SK-N-SH treated with all-trans-retinoic acid at 6 μM for 48 hours (cell line): ENCODE results near the gene NHSL2.

Source experiments
- ATAC-seq: fragments of 200-7000 bp; cut with Tn5 transposase; 3 replicates; pipeline ENCODE4 v1.9.1; 2020; ENCODE audit warnings: mild to moderate bottlenecking, moderate library complexity
- ARNTL ChIP-seq: fragments of 450-650 bp; formaldehyde crosslinking; IDR thresholded peaks from 2 replicates; pipeline ENCODE4 v1.5.0; 2020; ENCODE audit warnings: low read depth, mild to moderate bottlenecking, moderate library complexity, borderline replicate concordance
- BACH2 ChIP-seq: fragments of 250-450 bp; sonication (Bioruptor Pico); IDR thresholded peaks from 2 replicates; pipeline ENCODE4 v1.9.0; 2021; ENCODE audit warnings: mild to moderate bottlenecking, borderline replicate concordance
- CSDC2 ChIP-seq: fragments of 250-450 bp; sonication (Bioruptor Pico); IDR thresholded peaks from 2 replicates; pipeline ENCODE4 v1.5.0; 2020; ENCODE audit warnings: mild to moderate bottlenecking, moderate library complexity
- ESRRG ChIP-seq: fragments of 250-450 bp; sonication (Bioruptor Pico); IDR thresholded peaks from 2 replicates; pipeline ENCODE4 v1.6.1; 2021; ENCODE audit warnings: mild to moderate bottlenecking
- GLIS3 ChIP-seq: fragments of 250-450 bp; sonication (Bioruptor Pico); IDR thresholded peaks from 2 replicates; pipeline ENCODE4 v1.5.0; 2020; ENCODE audit warnings: mild to moderate bottlenecking, moderate library complexity
- ISL1 ChIP-seq: fragments of 250-450 bp; sonication (Bioruptor Pico); IDR thresholded peaks from 2 replicates; pipeline ENCODE4 v2.1.2; 2022; ENCODE audit warnings: mild to moderate bottlenecking, moderate library complexity
- OSR1 ChIP-seq: fragments of 250-450 bp; sonication (Bioruptor Pico); IDR thresholded peaks from 2 replicates; pipeline ENCODE4 v1.8.0; 2022; ENCODE audit warnings: moderate library complexity, mild to moderate bottlenecking, inconsistent platforms
- PPARA ChIP-seq: fragments of 250-450 bp; sonication (Bioruptor Pico); IDR thresholded peaks from 2 replicates; pipeline ENCODE4 v1.5.0; 2020; ENCODE audit warnings: mild to moderate bottlenecking, borderline replicate concordance
- SNAI2 ChIP-seq: fragments of 250-450 bp; sonication (Bioruptor Pico); IDR thresholded peaks from 2 replicates; pipeline ENCODE4 v1.5.0; 2020; ENCODE audit warnings: mild to moderate bottlenecking, moderate library complexity
- TCF4 ChIP-seq: fragments of 250-450 bp; sonication (Bioruptor Pico); IDR thresholded peaks from 2 replicates; pipeline ENCODE4 v1.8.0; 2021; ENCODE audit warnings: mild to moderate bottlenecking, moderate library complexity, borderline replicate concordance
- TOX ChIP-seq: fragments of 250-450 bp; sonication (Bioruptor Pico); IDR thresholded peaks from 2 replicates; pipeline ENCODE4 v1.8.0; 2021; ENCODE audit warnings: mild to moderate bottlenecking, moderate library complexity, borderline replicate concordance
- ZFP30 ChIP-seq: fragments of 450-650 bp; formaldehyde crosslinking; IDR thresholded peaks from 2 replicates; pipeline ENCODE4 v1.5.0; 2022; ENCODE audit warnings: mild to moderate bottlenecking, moderate library complexity
- ZNF565 ChIP-seq: fragments of 450-650 bp; formaldehyde crosslinking; conservative IDR thresholded peaks from 2 replicates; pipeline ENCODE4 v1.5.0; 2020; ENCODE audit warnings: low read depth, mild to moderate bottlenecking, moderate library complexity
- ZNF70 ChIP-seq: fragments of 450-650 bp; formaldehyde crosslinking; IDR thresholded peaks from 2 replicates; pipeline ENCODE4 v1.5.0; 2020; ENCODE audit warnings: mild to moderate bottlenecking, moderate library complexity
- ZNF8 ChIP-seq: fragments of 450-650 bp; formaldehyde crosslinking; IDR thresholded peaks from 2 replicates; pipeline ENCODE4 v1.5.0; 2020; ENCODE audit warnings: mild to moderate bottlenecking, moderate library complexity
- TF ChIP-seq, protein P1 (sequence below): fragments of 250-450 bp; sonication (Bioruptor Pico); IDR thresholded peaks from 2 replicates; pipeline ENCODE4 v1.5.1; 2021; ENCODE audit warnings: mild to moderate bottlenecking, moderate library complexity
- TF ChIP-seq, protein P2 (sequence below): fragments of 250-450 bp; sonication (Bioruptor Pico); IDR thresholded peaks from 2 replicates; pipeline ENCODE4 v1.8.0; 2021; ENCODE audit warnings: low read depth, mild to moderate bottlenecking, moderate library complexity, borderline replicate concordance
- TF ChIP-seq, protein P3 (sequence below): fragments of 250-450 bp; sonication (Bioruptor Pico); IDR thresholded peaks from 2 replicates; pipeline ENCODE4 v1.5.0; 2020; ENCODE audit warnings: mild to moderate bottlenecking, moderate library complexity

NHSL2 gene

DNA sequence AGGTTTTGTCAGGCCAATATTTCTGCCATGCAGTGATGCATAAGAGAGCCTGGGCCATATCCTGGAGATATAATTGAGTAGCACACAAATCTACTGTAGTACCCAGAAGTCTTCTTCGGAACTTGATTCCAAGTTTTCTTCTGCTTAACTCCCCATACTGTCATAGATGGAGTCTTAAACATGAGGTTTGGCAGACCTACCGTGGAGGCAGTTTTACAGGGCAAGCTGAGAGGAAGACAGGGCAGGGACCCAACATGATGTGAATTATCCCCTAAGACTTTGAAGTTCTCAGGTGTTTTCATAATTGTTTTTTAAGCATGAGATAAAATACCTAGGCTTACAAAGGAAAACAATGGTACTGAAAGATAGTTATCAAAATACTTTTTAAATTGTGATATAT, 18.2 kb downstream of the NHSL2 start:
- TF ChIP-seq BACH2 (CRISPR knock-in tag) (no peak), ESRRG (CRISPR knock-in tag) (no peak), PPARA (no peak), ISL1 (CRISPR knock-in tag) (no peak), CSDC2 (no peak), GLIS3 (no peak), ZNF70 (CRISPR knock-in tag) (no peak), ZNF8 (CRISPR knock-in tag) (no peak), TCF4 (CRISPR knock-in tag) (no peak), ZFP30 (CRISPR knock-in tag) (no peak), OSR1 (CRISPR knock-in tag) (no peak), SNAI2 (CRISPR knock-in tag) (no peak)
- TF ChIP-seq, protein P1, sequence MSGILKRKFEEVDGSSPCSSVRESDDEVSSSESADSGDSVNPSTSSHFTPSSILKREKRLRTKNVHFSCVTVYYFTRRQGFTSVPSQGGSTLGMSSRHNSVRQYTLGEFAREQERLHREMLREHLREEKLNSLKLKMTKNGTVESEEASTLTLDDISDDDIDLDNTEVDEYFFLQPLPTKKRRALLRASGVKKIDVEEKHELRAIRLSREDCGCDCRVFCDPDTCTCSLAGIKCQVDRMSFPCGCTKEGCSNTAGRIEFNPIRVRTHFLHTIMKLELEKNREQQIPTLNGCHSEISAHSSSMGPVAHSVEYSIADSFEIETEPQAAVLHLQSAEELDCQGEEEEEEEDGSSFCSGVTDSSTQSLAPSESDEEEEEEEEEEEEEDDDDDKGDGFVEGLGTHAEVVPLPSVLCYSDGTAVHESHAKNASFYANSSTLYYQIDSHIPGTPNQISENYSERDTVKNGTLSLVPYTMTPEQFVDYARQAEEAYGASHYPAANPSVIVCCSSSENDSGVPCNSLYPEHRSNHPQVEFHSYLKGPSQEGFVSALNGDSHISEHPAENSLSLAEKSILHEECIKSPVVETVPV (CRISPR knock-in tag) = no peak
- TF ChIP-seq, protein P2, sequence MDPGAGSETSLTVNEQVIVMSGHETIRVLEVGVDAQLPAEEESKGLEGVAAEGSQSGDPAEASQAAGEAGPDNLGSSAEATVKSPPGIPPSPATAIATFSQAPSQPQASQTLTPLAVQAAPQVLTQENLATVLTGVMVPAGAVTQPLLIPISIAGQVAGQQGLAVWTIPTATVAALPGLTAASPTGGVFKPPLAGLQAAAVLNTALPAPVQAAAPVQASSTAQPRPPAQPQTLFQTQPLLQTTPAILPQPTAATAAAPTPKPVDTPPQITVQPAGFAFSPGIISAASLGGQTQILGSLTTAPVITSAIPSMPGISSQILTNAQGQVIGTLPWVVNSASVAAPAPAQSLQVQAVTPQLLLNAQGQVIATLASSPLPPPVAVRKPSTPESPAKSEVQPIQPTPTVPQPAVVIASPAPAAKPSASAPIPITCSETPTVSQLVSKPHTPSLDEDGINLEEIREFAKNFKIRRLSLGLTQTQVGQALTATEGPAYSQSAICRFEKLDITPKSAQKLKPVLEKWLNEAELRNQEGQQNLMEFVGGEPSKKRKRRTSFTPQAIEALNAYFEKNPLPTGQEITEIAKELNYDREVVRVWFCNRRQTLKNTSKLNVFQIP (CRISPR knock-in tag) = no peak
- ATAC-seq = no peak

DNA sequence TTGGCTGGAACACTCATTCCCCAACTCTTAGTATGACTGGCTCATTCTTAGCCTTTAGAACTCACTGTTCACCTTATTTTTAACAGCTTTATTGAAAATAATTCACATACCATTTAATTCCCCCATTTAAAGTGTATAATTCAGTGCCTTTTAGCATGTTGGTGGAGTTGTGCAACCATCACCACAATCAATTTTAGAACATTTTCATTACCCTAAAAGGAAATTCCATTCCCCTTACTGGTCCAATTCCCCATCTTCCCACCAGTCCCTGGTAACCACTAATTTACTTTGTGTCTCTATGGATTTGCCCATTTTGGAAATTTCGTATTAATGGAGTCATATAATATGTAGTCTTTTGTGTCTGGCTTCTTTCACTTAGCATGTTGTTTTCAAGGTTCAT, 19.7 kb downstream of the NHSL2 start:
- ATAC-seq = no peak
- TF ChIP-seq, protein P2 (CRISPR knock-in tag) = no peak
- TF ChIP-seq ZNF565 (CRISPR knock-in tag) (no peak), SNAI2 (CRISPR knock-in tag) (no peak), GLIS3 (no peak), OSR1 (CRISPR knock-in tag) (no peak), ZNF8 (CRISPR knock-in tag) (no peak), CSDC2 (no peak), ZFP30 (CRISPR knock-in tag) (no peak), TOX (no peak), ARNTL (no peak), TCF4 (CRISPR knock-in tag) (no peak)
- TF ChIP-seq, protein P1 (CRISPR knock-in tag) = no peak
- TF ChIP-seq, protein P3, sequence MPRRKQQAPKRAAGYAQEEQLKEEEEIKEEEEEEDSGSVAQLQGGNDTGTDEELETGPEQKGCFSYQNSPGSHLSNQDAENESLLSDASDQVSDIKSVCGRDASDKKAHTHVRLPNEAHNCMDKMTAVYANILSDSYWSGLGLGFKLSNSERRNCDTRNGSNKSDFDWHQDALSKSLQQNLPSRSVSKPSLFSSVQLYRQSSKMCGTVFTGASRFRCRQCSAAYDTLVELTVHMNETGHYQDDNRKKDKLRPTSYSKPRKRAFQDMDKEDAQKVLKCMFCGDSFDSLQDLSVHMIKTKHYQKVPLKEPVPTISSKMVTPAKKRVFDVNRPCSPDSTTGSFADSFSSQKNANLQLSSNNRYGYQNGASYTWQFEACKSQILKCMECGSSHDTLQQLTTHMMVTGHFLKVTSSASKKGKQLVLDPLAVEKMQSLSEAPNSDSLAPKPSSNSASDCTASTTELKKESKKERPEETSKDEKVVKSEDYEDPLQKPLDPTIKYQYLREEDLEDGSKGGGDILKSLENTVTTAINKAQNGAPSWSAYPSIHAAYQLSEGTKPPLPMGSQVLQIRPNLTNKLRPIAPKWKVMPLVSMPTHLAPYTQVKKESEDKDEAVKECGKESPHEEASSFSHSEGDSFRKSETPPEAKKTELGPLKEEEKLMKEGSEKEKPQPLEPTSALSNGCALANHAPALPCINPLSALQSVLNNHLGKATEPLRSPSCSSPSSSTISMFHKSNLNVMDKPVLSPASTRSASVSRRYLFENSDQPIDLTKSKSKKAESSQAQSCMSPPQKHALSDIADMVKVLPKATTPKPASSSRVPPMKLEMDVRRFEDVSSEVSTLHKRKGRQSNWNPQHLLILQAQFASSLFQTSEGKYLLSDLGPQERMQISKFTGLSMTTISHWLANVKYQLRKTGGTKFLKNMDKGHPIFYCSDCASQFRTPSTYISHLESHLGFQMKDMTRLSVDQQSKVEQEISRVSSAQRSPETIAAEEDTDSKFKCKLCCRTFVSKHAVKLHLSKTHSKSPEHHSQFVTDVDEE (CRISPR knock-in tag) = no peak

DNA sequence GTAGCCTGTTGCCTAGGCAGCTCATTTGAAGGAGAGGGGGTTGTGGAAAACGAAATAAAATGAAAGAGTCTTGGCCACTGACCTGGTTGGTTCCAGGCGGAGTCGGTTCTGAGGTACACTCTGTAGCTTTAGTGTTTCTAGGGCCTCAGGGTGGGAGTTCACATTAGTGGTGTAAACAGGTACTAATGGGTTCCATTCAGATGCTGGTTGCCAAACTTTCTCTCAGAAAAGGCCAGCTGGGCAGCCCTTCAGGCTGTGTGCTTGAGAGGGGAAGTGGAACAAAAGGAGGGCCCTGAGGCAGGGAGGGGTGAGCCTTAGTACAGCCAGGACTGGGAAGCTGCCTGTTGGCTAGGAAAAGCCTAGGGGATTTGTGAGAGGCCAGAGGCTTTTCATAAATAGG, 24.8 kb downstream of the NHSL2 start:
- TF ChIP-seq ZFP30 (CRISPR knock-in tag) = no peak
- ATAC-seq = no peak

DNA sequence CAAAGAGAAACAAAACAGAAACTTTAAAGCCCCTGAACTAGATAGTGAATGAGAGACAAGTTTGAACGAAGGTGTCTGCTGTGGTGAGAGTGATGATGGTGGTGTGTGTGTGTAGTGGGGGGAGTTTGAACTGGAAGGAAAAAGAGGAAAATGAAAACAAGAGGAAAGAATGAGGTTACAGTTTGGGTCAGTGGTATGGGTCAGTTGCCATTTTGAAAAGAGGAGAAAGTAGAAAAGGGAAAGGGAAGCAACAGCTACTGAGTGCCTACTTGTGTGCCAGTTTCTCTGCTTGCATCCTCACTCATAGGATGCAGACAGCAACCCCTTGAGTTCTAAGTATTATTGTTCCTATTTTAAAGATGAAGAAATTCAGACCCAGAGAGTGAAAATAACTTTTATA, 26.0 kb downstream of the NHSL2 start:
- no peak for ATAC-seq
- TF ChIP-seq, protein P1 (CRISPR knock-in tag) = no peak
- no peak for TF ChIP-seq ZNF70 (CRISPR knock-in tag)
- TF ChIP-seq, protein P2 (CRISPR knock-in tag) = no peak
- TF ChIP-seq ESRRG (CRISPR knock-in tag) = no peak
- TF ChIP-seq, protein P3 (CRISPR knock-in tag) = no peak
